MM.1S (cell line): ENCODE data around the gene TMEM86A.
"Not testable (repeated sequence)": the region's sequence is repeated elsewhere in the genome, so short reads cannot be mapped to it uniquely, and the experiment has no call there.

ENCODE experiments used
- DNase-seq: peaks from one replicate; pipeline ENCODE4 v3.0.0-alpha.2; 2015
- H2AFZ ChIP-seq: fragments of 300-600 bp; sonication (generic); 2 replicates; pipeline ENCODE4 v1.6.0; 2016; ENCODE audit warnings: antibody characterized with exemption, low read length
- H3F3A ChIP-seq: fragments of 300-600 bp; sonication (generic); 2 replicates; pipeline ENCODE4 v1.6.1; 2016; ENCODE audit warnings: mild to moderate bottlenecking, antibody characterized with exemption, low read length, moderate library complexity, mixed read lengths; ENCODE audit not compliant: insufficient read depth
- H3K27ac ChIP-seq: fragments of 300-600 bp; sonication (generic); 2 replicates; pipeline ENCODE4 v1.5.1; 2016; ENCODE audit warnings: mild to moderate bottlenecking, low read length
- H3K27me3 ChIP-seq: fragments of 300-600 bp; sonication (generic); replicated peaks from 2 replicates; pipeline ENCODE4 v1.6.0; 2016; ENCODE audit warnings: low read length; ENCODE audit not compliant: insufficient read depth
- H3K36me3 ChIP-seq: fragments of 300-600 bp; sonication (generic); replicated peaks from 2 replicates; pipeline ENCODE4 v1.6.1; 2016; ENCODE audit warnings: mild to moderate bottlenecking, low read length, mixed read lengths; ENCODE audit not compliant: insufficient read depth
- H3K4me1 ChIP-seq: fragments of 300-600 bp; sonication (generic); 2 replicates; pipeline ENCODE4 v1.6.1; 2016; ENCODE audit warnings: low read length, mixed read lengths
- H3K4me2 ChIP-seq: fragments of 300-600 bp; sonication (generic); 2 replicates; pipeline ENCODE4 v1.6.0; 2016; ENCODE audit warnings: low read depth, low read length
- H3K4me3 ChIP-seq: fragments of 300-600 bp; sonication (generic); 2 replicates; pipeline ENCODE4 v1.5.1; 2016; ENCODE audit warnings: low read length, mixed read lengths
- H3K79me2 ChIP-seq: fragments of 300-600 bp; sonication (generic); 2 replicates; pipeline ENCODE4 v1.6.1; 2016; ENCODE audit warnings: mixed run types, low read length, mixed read lengths
- H3K9ac ChIP-seq: fragments of 300-600 bp; sonication (generic); 2 replicates; pipeline ENCODE4 v1.6.1; 2016; ENCODE audit warnings: low read length, mixed read lengths
- H3K9me2 ChIP-seq: fragments of 300-600 bp; sonication (generic); replicated peaks from 2 replicates; pipeline ENCODE4 v1.6.1; 2016; ENCODE audit warnings: mild to moderate bottlenecking, low read length, mixed read lengths; ENCODE audit not compliant: insufficient read depth
- H3K9me3 ChIP-seq: fragments of 300-600 bp; sonication (generic); replicated peaks from 2 replicates; pipeline ENCODE4 v1.6.1; 2016; ENCODE audit warnings: mild to moderate bottlenecking, low read length, mixed read lengths; ENCODE audit not compliant: insufficient read depth
- H4K20me1 ChIP-seq: fragments of 300-600 bp; sonication (generic); 2 replicates; pipeline ENCODE4 v1.6.1; 2016; ENCODE audit warnings: mild to moderate bottlenecking, low read length, moderate library complexity, mixed read lengths; ENCODE audit not compliant: insufficient read depth
- CTCF ChIP-seq: fragments of 300-600 bp; sonication (generic); IDR thresholded peaks from 2 replicates; pipeline ENCODE4 v1.5.1; 2016; ENCODE audit warnings: antibody characterized with exemption, low read length, mixed read lengths
- EZH2 ChIP-seq: fragments of 300-600 bp; sonication (generic); optimal IDR thresholded peaks from 2 replicates; pipeline ENCODE3; 2017; ENCODE audit warnings: low read depth, mild to moderate bottlenecking, antibody characterized with exemption, low read length, mixed read lengths
- EZH2phosphoT487 ChIP-seq: fragments of 300-600 bp; sonication (generic); IDR thresholded peaks from 2 replicates; pipeline ENCODE4 v1.6.1; 2018; ENCODE audit warnings: antibody characterized with exemption, low read length

Gene TMEM86A

GRCh38 chr11:18669711-18670110 is 28.9 kb upstream of the TMEM86A start:
- Histone ChIP-seq H3K4me3 (no peak overlapping the region), H3K4me2 (no peak overlapping the region), H3K27me3 (no peaks in the 10 kb centered on the region), H3K27ac (no peak overlapping the region), H4K20me1 (no peaks in the 10 kb centered on the region), H3F3A (no peaks in the 10 kb centered on the region), H3K9ac (no peak overlapping the region), H3K36me3 (no peaks in the 10 kb centered on the region), H3K9me2 (no peaks in the 10 kb centered on the region), H3K79me2 (no peaks in the 10 kb centered on the region), H3K4me1 (no peaks in the 10 kb centered on the region), H3K9me3 (no peaks in the 10 kb centered on the region), H2AFZ (no peak overlapping the region)
- no peak for TF ChIP-seq EZH2
- TF ChIP-seq CTCF = no peak
- no peak for TF ChIP-seq EZH2phosphoT487
- no peak for DNase-seq

- no peak overlapping the region for H3K4me2 ChIP-seq
- no peak overlapping the region for H3K4me3 ChIP-seq
- no peaks in the 10 kb centered on the region for H3K27me3 ChIP-seq
- H3K27ac ChIP-seq = no peak overlapping the region
- H4K20me1 ChIP-seq = no peaks in the 10 kb centered on the region
- DNase-seq = no peak
- no peak for TF ChIP-seq EZH2
- H3K9ac ChIP-seq = no peak overlapping the region
- no peaks in the 10 kb centered on the region for H3K9me3 ChIP-seq
- H3F3A ChIP-seq = no peaks in the 10 kb centered on the region
- no peaks in the 10 kb centered on the region for H3K79me2 ChIP-seq
- no peaks in the 10 kb centered on the region for H3K4me1 ChIP-seq
- H3K9me2 ChIP-seq = no peaks in the 10 kb centered on the region
- no peak overlapping the region for H2AFZ ChIP-seq
- H3K36me3 ChIP-seq = no peaks in the 10 kb centered on the region
These were observed 27.3 kb upstream of the TMEM86A start for GRCh38 chr11:18671246-18671645.

- not testable (repeated sequence) for H4K20me1 ChIP-seq, H3K4me3 ChIP-seq, H3K27ac ChIP-seq, H3F3A ChIP-seq, H3K9me3 ChIP-seq, H3K27me3 ChIP-seq, H3K9ac ChIP-seq, H3K4me2 ChIP-seq, H2AFZ ChIP-seq, H3K79me2 ChIP-seq, H3K4me1 ChIP-seq, H3K36me3 ChIP-seq, H3K9me2 ChIP-seq, DNase-seq
These were observed 26.4 kb upstream of the TMEM86A start for GRCh38 chr11:18672209-18672608.

GRCh38 chr11:18676803-18677202 is 21.8 kb upstream of the TMEM86A start:
- DNase-seq = no peak
- Histone ChIP-seq H3K4me1 (no peaks in the 10 kb centered on the region), H4K20me1 (no peaks in the 10 kb centered on the region), H3K4me2 (no peak overlapping the region), H3K27ac (no peak overlapping the region), H3K9me2 (no peaks in the 10 kb centered on the region), H3K27me3 (no peaks in the 10 kb centered on the region), H3K4me3 (no peak overlapping the region), H3K79me2 (no peaks in the 10 kb centered on the region), H3K36me3 (no peaks in the 10 kb centered on the region), H2AFZ (no peak overlapping the region), H3K9me3 (no peaks in the 10 kb centered on the region), H3K9ac (no peak overlapping the region), H3F3A (no peaks in the 10 kb centered on the region)
- TF ChIP-seq CTCF = no peak
- no peak for TF ChIP-seq EZH2phosphoT487
- TF ChIP-seq EZH2 = no peak
